Measurements from ENCODE around the gene NEK7. TPM values are rescaled to one million over a fixed set of nuclear protein-coding genes. Genes with fewer than 3 reads are reported as not detected.

Gene NEK7
- polyA plus RNA-seq, 1 donor from 2014 or later, result 3.3 TPM

DNA sequence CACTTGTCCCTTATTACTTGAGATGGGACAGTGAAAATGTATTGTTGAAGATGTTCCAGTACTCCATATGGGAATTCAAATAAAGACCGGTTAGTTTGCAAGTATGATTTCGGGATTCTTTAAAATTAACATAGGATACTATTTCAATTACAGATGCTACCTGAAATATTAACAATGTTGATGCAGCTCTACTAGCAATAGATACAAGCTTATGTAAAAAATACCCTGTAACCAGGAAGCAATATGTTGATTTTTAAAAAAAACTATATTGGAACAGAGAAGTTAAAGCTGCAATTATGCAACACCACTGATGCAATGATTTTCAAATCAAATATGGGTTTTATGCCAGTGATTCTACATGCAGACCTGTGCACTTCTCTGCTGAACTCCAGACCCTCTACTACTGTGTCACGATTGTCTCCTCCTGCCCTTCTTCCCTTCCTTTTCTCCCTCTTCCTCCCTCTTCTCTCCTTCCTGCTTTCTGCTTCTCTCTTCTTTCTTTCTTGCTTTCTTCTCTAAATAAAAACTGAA is 204.5 kb downstream of the NEK7 start:
- Histone ChIP-seq H4K20me1 (ENCODE audit: insufficient read depth) (no peaks in the 10 kb centered on the region), H3K9me3 (ENCODE audit: low read length) (no peaks in the 10 kb centered on the region), H3K4me3 (ENCODE audit: low read length) (no peak overlapping the region), H3K9ac (ENCODE audit: low read length) (no peak overlapping the region), H3K79me2 (replicated peaks; ENCODE audit: insufficient read depth, low read length) (no peaks in the 10 kb centered on the region), H3F3A (ENCODE audit: insufficient read depth, low read length, poor library complexity, severe bottlenecking) (no peaks in the 10 kb centered on the region), H3K36me3 (ENCODE audit: insufficient read depth, low read length) (no peaks in the 10 kb centered on the region), H2AFZ (ENCODE audit: low read depth, low read length) (no peak overlapping the region), H3K9me2 (ENCODE audit: insufficient read depth, low read length) (no peaks in the 10 kb centered on the region), H3K4me2 (ENCODE audit: low read length) (no peak overlapping the region), H3K27ac (ENCODE audit: low read length) (no peak overlapping the region), H3K27me3 (ENCODE audit: insufficient read depth, low read depth, low read length) (no peaks in the 10 kb centered on the region)
- no peak for TF ChIP-seq EZH2 (IDR thresholded peaks at IDR 0.05; ENCODE audit: borderline replicate concordance, insufficient read depth, low read length, poor library complexity, severe bottlenecking)
- TF ChIP-seq, protein P1, sequence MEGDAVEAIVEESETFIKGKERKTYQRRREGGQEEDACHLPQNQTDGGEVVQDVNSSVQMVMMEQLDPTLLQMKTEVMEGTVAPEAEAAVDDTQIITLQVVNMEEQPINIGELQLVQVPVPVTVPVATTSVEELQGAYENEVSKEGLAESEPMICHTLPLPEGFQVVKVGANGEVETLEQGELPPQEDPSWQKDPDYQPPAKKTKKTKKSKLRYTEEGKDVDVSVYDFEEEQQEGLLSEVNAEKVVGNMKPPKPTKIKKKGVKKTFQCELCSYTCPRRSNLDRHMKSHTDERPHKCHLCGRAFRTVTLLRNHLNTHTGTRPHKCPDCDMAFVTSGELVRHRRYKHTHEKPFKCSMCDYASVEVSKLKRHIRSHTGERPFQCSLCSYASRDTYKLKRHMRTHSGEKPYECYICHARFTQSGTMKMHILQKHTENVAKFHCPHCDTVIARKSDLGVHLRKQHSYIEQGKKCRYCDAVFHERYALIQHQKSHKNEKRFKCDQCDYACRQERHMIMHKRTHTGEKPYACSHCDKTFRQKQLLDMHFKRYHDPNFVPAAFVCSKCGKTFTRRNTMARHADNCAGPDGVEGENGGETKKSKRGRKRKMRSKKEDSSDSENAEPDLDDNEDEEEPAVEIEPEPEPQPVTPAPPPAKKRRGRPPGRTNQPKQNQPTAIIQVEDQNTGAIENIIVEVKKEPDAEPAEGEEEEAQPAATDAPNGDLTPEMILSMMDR (IDR thresholded peaks at IDR 0.05; ENCODE audit: poor library complexity, severe bottlenecking), result no peak

DNA sequence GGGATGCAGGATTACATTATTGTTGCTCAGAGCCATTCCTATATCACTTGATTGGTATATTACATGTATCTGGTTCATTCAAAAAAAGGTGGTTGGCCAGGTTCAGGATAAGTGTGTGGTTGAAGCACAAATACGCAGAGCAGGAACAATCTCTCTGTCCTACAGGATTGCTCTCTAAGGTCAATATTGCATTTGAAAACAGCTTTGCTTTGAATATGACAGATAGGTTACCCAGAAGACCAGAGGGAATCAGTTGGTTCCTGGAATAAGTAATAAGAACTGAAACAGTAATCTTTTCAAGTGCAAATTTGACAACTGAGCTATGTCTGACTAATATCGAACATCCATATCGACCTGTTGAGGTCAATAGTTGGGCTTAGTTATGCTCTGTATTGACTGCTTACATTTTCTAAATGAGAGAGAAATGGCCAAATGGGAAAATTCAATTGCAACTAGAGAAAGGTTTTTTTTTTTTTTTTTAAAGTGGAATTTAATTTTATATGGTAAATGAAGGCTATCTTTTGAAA is 206.9 kb downstream of the NEK7 start:
- H3K27me3 ChIP-seq (ENCODE audit: insufficient read depth, low read depth, low read length), result no peaks in the 10 kb centered on the region
- H3K9me3 ChIP-seq (ENCODE audit: low read length), result no peaks in the 10 kb centered on the region
- no peak overlapping the region for H2AFZ ChIP-seq (ENCODE audit: low read depth, low read length)
- no peak for TF ChIP-seq MXI1 (conservative IDR thresholded peaks at IDR 0.05; ENCODE audit: poor library complexity, severe bottlenecking)
- TF ChIP-seq SMC3 (conservative IDR thresholded peaks at IDR 0.05; ENCODE audit: poor library complexity), result no peak
- TF ChIP-seq, protein P1 (IDR thresholded peaks at IDR 0.05; ENCODE audit: poor library complexity, severe bottlenecking), result no peak
- no peak for TF ChIP-seq POLR2AphosphoS5 (IDR thresholded peaks at IDR 0.05)
- H3F3A ChIP-seq (ENCODE audit: insufficient read depth, low read length, poor library complexity, severe bottlenecking), result no peaks in the 10 kb centered on the region
- no peaks in the 10 kb centered on the region for H3K79me2 ChIP-seq (replicated peaks; ENCODE audit: insufficient read depth, low read length)
- no peak overlapping the region for H3K9ac ChIP-seq (ENCODE audit: low read length)
- H3K4me2 ChIP-seq (ENCODE audit: low read length), result no peak overlapping the region
- no peak overlapping the region for H3K4me3 ChIP-seq (ENCODE audit: low read length)
- H3K36me3 ChIP-seq (ENCODE audit: insufficient read depth, low read length), result no peaks in the 10 kb centered on the region
- H3K27ac ChIP-seq (ENCODE audit: low read length), result no peak overlapping the region
- no peaks in the 10 kb centered on the region for H3K9me2 ChIP-seq (ENCODE audit: insufficient read depth, low read length)
- no peaks in the 10 kb centered on the region for H4K20me1 ChIP-seq (ENCODE audit: insufficient read depth)

DNA sequence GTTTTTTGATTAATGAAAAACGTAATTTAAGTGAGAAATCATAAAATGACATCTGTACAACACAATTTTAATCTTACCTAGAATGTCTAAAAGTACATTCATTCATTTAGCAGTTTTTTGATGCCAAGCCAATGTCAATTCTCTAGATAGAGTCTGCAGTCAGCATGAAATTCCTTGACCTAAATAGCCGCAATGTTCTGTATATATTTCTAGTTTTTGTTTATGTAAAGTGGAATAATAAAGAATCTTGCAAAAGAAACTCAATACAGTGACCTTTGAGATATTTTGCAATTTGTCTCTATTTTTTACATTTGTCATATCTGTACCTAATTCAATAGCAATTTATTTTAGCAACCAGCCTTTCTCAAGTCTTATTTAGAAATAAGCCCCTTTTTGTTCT is 207.7 kb downstream of the NEK7 start:
- H3K27ac ChIP-seq (ENCODE audit: low read length), result no peak overlapping the region
- no peaks in the 10 kb centered on the region for H3K27me3 ChIP-seq (ENCODE audit: insufficient read depth, low read depth, low read length)
- no peak overlapping the region for H3K4me3 ChIP-seq (ENCODE audit: low read length)
- H3F3A ChIP-seq (ENCODE audit: insufficient read depth, low read length, poor library complexity, severe bottlenecking), result no peaks in the 10 kb centered on the region
- no peaks in the 10 kb centered on the region for H4K20me1 ChIP-seq (ENCODE audit: insufficient read depth)
- H3K36me3 ChIP-seq (ENCODE audit: insufficient read depth, low read length), result no peaks in the 10 kb centered on the region
- no peak overlapping the region for H3K4me2 ChIP-seq (ENCODE audit: low read length)
- TF ChIP-seq EZH2 (IDR thresholded peaks at IDR 0.05; ENCODE audit: borderline replicate concordance, insufficient read depth, low read length, poor library complexity, severe bottlenecking) (no peak), SMC3 (conservative IDR thresholded peaks at IDR 0.05; ENCODE audit: poor library complexity) (no peak), POLR2AphosphoS5 (IDR thresholded peaks at IDR 0.05) (no peak)
- TF ChIP-seq, protein P2, sequence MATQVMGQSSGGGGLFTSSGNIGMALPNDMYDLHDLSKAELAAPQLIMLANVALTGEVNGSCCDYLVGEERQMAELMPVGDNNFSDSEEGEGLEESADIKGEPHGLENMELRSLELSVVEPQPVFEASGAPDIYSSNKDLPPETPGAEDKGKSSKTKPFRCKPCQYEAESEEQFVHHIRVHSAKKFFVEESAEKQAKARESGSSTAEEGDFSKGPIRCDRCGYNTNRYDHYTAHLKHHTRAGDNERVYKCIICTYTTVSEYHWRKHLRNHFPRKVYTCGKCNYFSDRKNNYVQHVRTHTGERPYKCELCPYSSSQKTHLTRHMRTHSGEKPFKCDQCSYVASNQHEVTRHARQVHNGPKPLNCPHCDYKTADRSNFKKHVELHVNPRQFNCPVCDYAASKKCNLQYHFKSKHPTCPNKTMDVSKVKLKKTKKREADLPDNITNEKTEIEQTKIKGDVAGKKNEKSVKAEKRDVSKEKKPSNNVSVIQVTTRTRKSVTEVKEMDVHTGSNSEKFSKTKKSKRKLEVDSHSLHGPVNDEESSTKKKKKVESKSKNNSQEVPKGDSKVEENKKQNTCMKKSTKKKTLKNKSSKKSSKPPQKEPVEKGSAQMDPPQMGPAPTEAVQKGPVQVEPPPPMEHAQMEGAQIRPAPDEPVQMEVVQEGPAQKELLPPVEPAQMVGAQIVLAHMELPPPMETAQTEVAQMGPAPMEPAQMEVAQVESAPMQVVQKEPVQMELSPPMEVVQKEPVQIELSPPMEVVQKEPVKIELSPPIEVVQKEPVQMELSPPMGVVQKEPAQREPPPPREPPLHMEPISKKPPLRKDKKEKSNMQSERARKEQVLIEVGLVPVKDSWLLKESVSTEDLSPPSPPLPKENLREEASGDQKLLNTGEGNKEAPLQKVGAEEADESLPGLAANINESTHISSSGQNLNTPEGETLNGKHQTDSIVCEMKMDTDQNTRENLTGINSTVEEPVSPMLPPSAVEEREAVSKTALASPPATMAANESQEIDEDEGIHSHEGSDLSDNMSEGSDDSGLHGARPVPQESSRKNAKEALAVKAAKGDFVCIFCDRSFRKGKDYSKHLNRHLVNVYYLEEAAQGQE (IDR thresholded peaks at IDR 0.05; ENCODE audit: borderline replicate concordance), result no peak
- H3K9ac ChIP-seq (ENCODE audit: low read length), result no peak overlapping the region
- no peak overlapping the region for H2AFZ ChIP-seq (ENCODE audit: low read depth, low read length)
- no peaks in the 10 kb centered on the region for H3K9me3 ChIP-seq (ENCODE audit: low read length)
- H3K79me2 ChIP-seq (replicated peaks; ENCODE audit: insufficient read depth, low read length), result no peaks in the 10 kb centered on the region
- H3K9me2 ChIP-seq (ENCODE audit: insufficient read depth, low read length), result no peaks in the 10 kb centered on the region

Measured in neural cell (in vitro differentiated cells).